A549 (cell line): ENCODE measurements around the gene MTRF1L.

Source experiments
- BHLHE40 ChIP-seq: IDR thresholded peaks from 2 replicates; pipeline ENCODE4 v1.6.1; 2012; ENCODE audit warnings: low read depth, low read length, inconsistent platforms
- CBX8 ChIP-seq: fragments of 200-600 bp; sonication (generic); IDR thresholded peaks from 2 replicates; pipeline ENCODE4 v1.6.1; 2016
- CTCF ChIP-seq: fragments of >200 bp; sonication (Bioruptor Twin); formaldehyde crosslinking; IDR thresholded peaks from 3 replicates; pipeline ENCODE4 v1.5.1; 2016
- EP300 ChIP-seq, 2 experiments: fragments of >200 bp; sonication (Bioruptor Twin); formaldehyde crosslinking; IDR thresholded peaks; 2 replicates in 1 of 2; 3 replicates in 1 of 2; pipeline ENCODE4 v1.6.1; 2016 to 2017
- MAFK ChIP-seq: fragments of 450-650 bp; IDR thresholded peaks from 2 replicates; pipeline ENCODE4 v1.6.1; 2014; ENCODE audit not compliant: partially characterized antibody
- MYC ChIP-seq: IDR thresholded peaks from 2 replicates; pipeline ENCODE4 v1.6.1; 2012; ENCODE audit warnings: mild to moderate bottlenecking, inconsistent platforms, low read length, improper control_type of control experiment, borderline replicate concordance
- POLR2AphosphoS2 ChIP-seq: conservative IDR thresholded peaks from 2 replicates; pipeline ENCODE4 v1.6.1; 2012; ENCODE audit warnings: low read length, improper control_type of control experiment, inconsistent platforms
- REST ChIP-seq: fragments of 200-600 bp; sonication (generic); IDR thresholded peaks from 2 replicates; pipeline ENCODE4 v1.6.1; 2016; ENCODE audit warnings: antibody characterized with exemption, mild to moderate bottlenecking, moderate library complexity
- TF ChIP-seq, protein P1 (sequence below): fragments of 250-450 bp; sonication (Bioruptor Pico); IDR thresholded peaks from 2 replicates; pipeline ENCODE4 v1.5.0; 2020; ENCODE audit warnings: low read depth, mild to moderate bottlenecking, moderate library complexity
- TF ChIP-seq, protein P2 (sequence below): fragments of 450-650 bp; IDR thresholded peaks from 2 replicates; pipeline ENCODE4 v1.6.1; 2014; ENCODE audit warnings: antibody characterized with exemption

- TF ChIP-seq REST (no peak), POLR2AphosphoS2 (no peak), CTCF (peak; percentile 59), MYC (no peak), CBX8 (no peak), EP300 (IDR thresholded peaks at IDR 0.05) (no peak), MAFK (no peak), BHLHE40 (no peak)
- TF ChIP-seq, protein P1, sequence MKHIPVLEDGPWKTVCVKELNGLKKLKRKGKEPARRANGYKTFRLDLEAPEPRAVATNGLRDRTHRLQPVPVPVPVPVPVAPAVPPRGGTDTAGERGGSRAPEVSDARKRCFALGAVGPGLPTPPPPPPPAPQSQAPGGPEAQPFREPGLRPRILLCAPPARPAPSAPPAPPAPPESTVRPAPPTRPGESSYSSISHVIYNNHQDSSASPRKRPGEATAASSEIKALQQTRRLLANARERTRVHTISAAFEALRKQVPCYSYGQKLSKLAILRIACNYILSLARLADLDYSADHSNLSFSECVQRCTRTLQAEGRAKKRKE (CRISPR knock-in tag), result no peak
- TF ChIP-seq, protein P2, sequence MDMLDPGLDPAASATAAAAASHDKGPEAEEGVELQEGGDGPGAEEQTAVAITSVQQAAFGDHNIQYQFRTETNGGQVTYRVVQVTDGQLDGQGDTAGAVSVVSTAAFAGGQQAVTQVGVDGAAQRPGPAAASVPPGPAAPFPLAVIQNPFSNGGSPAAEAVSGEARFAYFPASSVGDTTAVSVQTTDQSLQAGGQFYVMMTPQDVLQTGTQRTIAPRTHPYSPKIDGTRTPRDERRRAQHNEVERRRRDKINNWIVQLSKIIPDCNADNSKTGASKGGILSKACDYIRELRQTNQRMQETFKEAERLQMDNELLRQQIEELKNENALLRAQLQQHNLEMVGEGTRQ, result no peak
These were observed 29.9 kb upstream of the MTRF1L start for GRCh38 chr6:153032255-153032882.
